ENCODE data around the gene SPATA3. TPM values are rescaled to one million over a fixed set of nuclear protein-coding genes. Genes with fewer than 3 reads are reported as not detected.

The SPATA3 gene
- total RNA-seq, 1 experiment from 2014 or later, result not detected

- H3K79me2 ChIP-seq (ENCODE audit: low read length), result no peaks in the 10 kb centered on the region
These were observed 43.5 kb upstream of the SPATA3 start for GRCh38 chr2:230952226-230952956.

DNA sequence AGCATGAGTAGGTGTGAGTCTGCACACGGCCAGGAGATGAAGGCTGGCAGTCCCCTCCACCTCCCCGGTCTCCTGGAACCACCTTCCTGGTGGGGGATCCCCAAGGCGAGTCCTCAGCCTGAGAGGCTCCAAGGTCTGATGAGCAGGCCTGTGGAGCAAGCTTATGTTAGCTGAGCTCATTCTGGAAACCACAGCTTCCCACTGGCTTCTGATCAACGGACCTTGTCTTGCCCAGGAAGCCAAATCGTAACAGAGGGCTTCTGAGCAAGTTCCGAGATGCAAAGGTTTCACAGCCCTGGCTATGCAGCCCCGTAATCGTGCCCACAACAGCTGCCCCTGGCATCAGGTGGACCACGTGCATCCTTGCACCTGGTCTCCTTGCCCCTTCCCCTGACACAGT, 42.1 kb upstream of the SPATA3 start:
- no peak overlapping the region for H2AFZ ChIP-seq (ENCODE audit: low read length)
- DNase-seq, result no peak
- no peak overlapping the region for H3K27ac ChIP-seq (ENCODE audit: low read length)
- no peak overlapping the region for H3K4me3 ChIP-seq (ENCODE audit: low read length)
- no peaks in the 10 kb centered on the region for H4K20me1 ChIP-seq (ENCODE audit: insufficient read depth, low read depth, low read length)
- no peak overlapping the region for H3K9ac ChIP-seq (ENCODE audit: low read length)
- H3K27me3 ChIP-seq (ENCODE audit: low read length), result no peaks in the 10 kb centered on the region
- H3K4me2 ChIP-seq (ENCODE audit: low read depth, low read length, poor library complexity, severe bottlenecking), result no peak overlapping the region
- H3K9me2 ChIP-seq (replicated peaks; ENCODE audit: insufficient read depth, low read length), result no peaks in the 10 kb centered on the region
- no peaks in the 10 kb centered on the region for H3K9me3 ChIP-seq (ENCODE audit: low read length)
- no peaks in the 10 kb centered on the region for H3K36me3 ChIP-seq (ENCODE audit: insufficient read depth, low read length)
- H3K79me2 ChIP-seq (ENCODE audit: low read length), result no peaks in the 10 kb centered on the region
- peaks cover 16% of the 10 kb centered on the region for H3K4me1 ChIP-seq (ENCODE audit: low read length)

More at GRCh38 chr2:230952226-230952956, 43.5 kb upstream of the SPATA3 start:
- Histone ChIP-seq H3K4me3 (ENCODE audit: low read length) (no peak overlapping the region), H3K4me1 (ENCODE audit: low read length) (peaks cover 8% of the 10 kb centered on the region), H3K9ac (ENCODE audit: low read length) (no peak overlapping the region), H3K27me3 (ENCODE audit: low read length) (no peaks in the 10 kb centered on the region), H3K9me3 (ENCODE audit: low read length) (no peaks in the 10 kb centered on the region), H3K4me2 (ENCODE audit: low read depth, low read length, poor library complexity, severe bottlenecking) (no peak overlapping the region), H3K36me3 (ENCODE audit: insufficient read depth, low read length) (no peaks in the 10 kb centered on the region), H4K20me1 (ENCODE audit: insufficient read depth, low read depth, low read length) (no peaks in the 10 kb centered on the region), H3K9me2 (replicated peaks; ENCODE audit: insufficient read depth, low read length) (no peaks in the 10 kb centered on the region), H2AFZ (ENCODE audit: low read length) (no peak overlapping the region), H3K27ac (ENCODE audit: low read length) (no peak overlapping the region)
- DNase-seq, result no peak

GRCh38 chr2:230954746-230955145, 41.2 kb upstream of the SPATA3 start:
- no peaks in the 10 kb centered on the region for H3K36me3 ChIP-seq (ENCODE audit: insufficient read depth, low read length)
- no peak overlapping the region for H3K4me3 ChIP-seq (ENCODE audit: low read length)
- no peaks in the 10 kb centered on the region for H3K9me3 ChIP-seq (ENCODE audit: low read length)
- H3K9ac ChIP-seq (ENCODE audit: low read length), result no peak overlapping the region
- H3K27ac ChIP-seq (ENCODE audit: low read length), result no peak overlapping the region
- H3K4me1 ChIP-seq (ENCODE audit: low read length), result peaks cover 16% of the 10 kb centered on the region
- no peak overlapping the region for H2AFZ ChIP-seq (ENCODE audit: low read length)
- no peaks in the 10 kb centered on the region for H3K79me2 ChIP-seq (ENCODE audit: low read length)
- H4K20me1 ChIP-seq (ENCODE audit: insufficient read depth, low read depth, low read length), result no peaks in the 10 kb centered on the region
- H3K4me2 ChIP-seq (ENCODE audit: low read depth, low read length, poor library complexity, severe bottlenecking), result no peak overlapping the region
- H3K9me2 ChIP-seq (replicated peaks; ENCODE audit: insufficient read depth, low read length), result no peaks in the 10 kb centered on the region
- no peaks in the 10 kb centered on the region for H3K27me3 ChIP-seq (ENCODE audit: low read length)
- DNase-seq, result no peak

DNA sequence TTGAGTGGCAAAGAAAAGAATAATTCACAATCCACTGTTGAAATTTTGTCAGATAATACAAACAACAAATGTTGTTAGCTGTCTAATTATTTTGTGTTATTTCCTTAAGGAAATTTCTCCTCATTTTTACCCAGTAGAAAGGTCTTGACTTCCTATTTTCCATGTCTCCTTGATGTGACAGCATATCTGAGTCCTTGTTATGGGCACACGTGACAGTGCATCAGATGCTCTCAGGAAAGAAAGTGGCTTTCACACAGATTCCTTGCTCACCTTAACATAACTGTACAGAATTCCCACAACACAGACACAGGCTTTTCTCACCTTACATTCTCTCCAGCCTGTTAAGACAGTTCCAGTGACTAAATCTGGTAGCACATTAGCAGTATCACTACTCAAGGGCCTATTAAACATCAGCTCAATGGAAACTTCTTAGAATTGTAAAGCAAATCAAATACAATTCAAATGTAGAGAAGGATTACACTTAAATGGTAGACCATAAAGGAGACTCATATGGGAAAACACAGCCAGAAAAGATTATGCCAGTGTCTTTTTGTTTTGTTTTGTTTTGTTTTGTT, 40.7 kb upstream of the SPATA3 start:
- H3K4me2 ChIP-seq (ENCODE audit: low read depth, low read length, poor library complexity, severe bottlenecking), result no peak overlapping the region

GRCh38 chr2:230956827-230957755, 38.8 kb upstream of the SPATA3 start:
- no peaks in the 10 kb centered on the region for H4K20me1 ChIP-seq (ENCODE audit: insufficient read depth, low read depth, low read length)
- peak overlapping the region; percentile 85 for H3K4me2 ChIP-seq (ENCODE audit: low read depth, low read length, poor library complexity, severe bottlenecking)
- H2AFZ ChIP-seq (ENCODE audit: low read length), result peak overlapping the region; percentile 92
- no peaks in the 10 kb centered on the region for H3K36me3 ChIP-seq (ENCODE audit: insufficient read depth, low read length)
- peak overlapping the region; percentile 65 for H3K4me3 ChIP-seq (ENCODE audit: low read length)
- no peaks in the 10 kb centered on the region for H3K27me3 ChIP-seq (ENCODE audit: low read length)
- no peaks in the 10 kb centered on the region for H3K9me3 ChIP-seq (ENCODE audit: low read length)
- peak; percentile 53 for DNase-seq
- H3K4me1 ChIP-seq (ENCODE audit: low read length), result peaks cover 16% of the 10 kb centered on the region
- peak overlapping the region; percentile 54 for H3K9ac ChIP-seq (ENCODE audit: low read length)
- H3K9me2 ChIP-seq (replicated peaks; ENCODE audit: insufficient read depth, low read length), result no peaks in the 10 kb centered on the region
- H3K79me2 ChIP-seq (ENCODE audit: low read length), result no peaks in the 10 kb centered on the region
- no peak overlapping the region for H3K27ac ChIP-seq (ENCODE audit: low read length)

More for the DNA sequence above, 40.7 kb upstream of the SPATA3 start:
- Histone ChIP-seq H3K27me3 (ENCODE audit: low read length) (no peaks in the 10 kb centered on the region), H3K79me2 (ENCODE audit: low read length) (no peaks in the 10 kb centered on the region), H3K36me3 (ENCODE audit: insufficient read depth, low read length) (no peaks in the 10 kb centered on the region), H3K9ac (ENCODE audit: low read length) (no peak overlapping the region), H3K9me2 (replicated peaks; ENCODE audit: insufficient read depth, low read length) (no peaks in the 10 kb centered on the region), H3K9me3 (ENCODE audit: low read length) (no peaks in the 10 kb centered on the region), H3K27ac (ENCODE audit: low read length) (no peak overlapping the region), H2AFZ (ENCODE audit: low read length) (no peak overlapping the region), H3K4me3 (ENCODE audit: low read length) (no peak overlapping the region), H3K4me1 (ENCODE audit: low read length) (peaks cover 16% of the 10 kb centered on the region), H4K20me1 (ENCODE audit: insufficient read depth, low read depth, low read length) (no peaks in the 10 kb centered on the region)
- DNase-seq, result no peak

- no peak for DNase-seq
- Histone ChIP-seq H3K27me3 (ENCODE audit: low read length) (no peaks in the 10 kb centered on the region), H2AFZ (ENCODE audit: low read length) (peak overlapping the region; percentile 92; the same call in 1 of the 2 replicates), H3K4me1 (ENCODE audit: low read length) (peaks cover 16% of the 10 kb centered on the region), H3K79me2 (ENCODE audit: low read length) (no peaks in the 10 kb centered on the region), H3K9me3 (ENCODE audit: low read length) (no peaks in the 10 kb centered on the region), H3K36me3 (ENCODE audit: insufficient read depth, low read length) (no peaks in the 10 kb centered on the region), H3K4me3 (ENCODE audit: low read length) (peak overlapping the region; percentile 65), H3K9ac (ENCODE audit: low read length) (peak overlapping the region; percentile 54), H4K20me1 (ENCODE audit: insufficient read depth, low read depth, low read length) (no peaks in the 10 kb centered on the region), H3K9me2 (replicated peaks; ENCODE audit: insufficient read depth, low read length) (no peaks in the 10 kb centered on the region), H3K27ac (ENCODE audit: low read length) (no peak overlapping the region), H3K4me2 (ENCODE audit: low read depth, low read length, poor library complexity, severe bottlenecking) (peak overlapping the region; percentile 85)
These were observed 38.0 kb upstream of the SPATA3 start for GRCh38 chr2:230957756-230958391.

- H3K4me1 ChIP-seq (ENCODE audit: low read length), result peaks cover 16% of the 10 kb centered on the region
- no peaks in the 10 kb centered on the region for H3K9me3 ChIP-seq (ENCODE audit: low read length)
- H3K4me2 ChIP-seq (ENCODE audit: low read depth, low read length, poor library complexity, severe bottlenecking), result no peak overlapping the region
- H3K79me2 ChIP-seq (ENCODE audit: low read length), result no peaks in the 10 kb centered on the region
- H3K27me3 ChIP-seq (ENCODE audit: low read length), result no peaks in the 10 kb centered on the region
- H2AFZ ChIP-seq (ENCODE audit: low read length), result no peak overlapping the region
- H3K4me3 ChIP-seq (ENCODE audit: low read length), result no peak overlapping the region
- H3K36me3 ChIP-seq (ENCODE audit: insufficient read depth, low read length), result no peaks in the 10 kb centered on the region
- no peaks in the 10 kb centered on the region for H3K9me2 ChIP-seq (replicated peaks; ENCODE audit: insufficient read depth, low read length)
- no peak for DNase-seq
- H3K27ac ChIP-seq (ENCODE audit: low read length), result no peak overlapping the region
- no peak overlapping the region for H3K9ac ChIP-seq (ENCODE audit: low read length)
- no peaks in the 10 kb centered on the region for H4K20me1 ChIP-seq (ENCODE audit: insufficient read depth, low read depth, low read length)
These were observed 36.8 kb upstream of the SPATA3 start for GRCh38 chr2:230958820-230959756.

Data from Karpas-422 (cell line).